ENCODE measurements around the gene FGD6.

DNA sequence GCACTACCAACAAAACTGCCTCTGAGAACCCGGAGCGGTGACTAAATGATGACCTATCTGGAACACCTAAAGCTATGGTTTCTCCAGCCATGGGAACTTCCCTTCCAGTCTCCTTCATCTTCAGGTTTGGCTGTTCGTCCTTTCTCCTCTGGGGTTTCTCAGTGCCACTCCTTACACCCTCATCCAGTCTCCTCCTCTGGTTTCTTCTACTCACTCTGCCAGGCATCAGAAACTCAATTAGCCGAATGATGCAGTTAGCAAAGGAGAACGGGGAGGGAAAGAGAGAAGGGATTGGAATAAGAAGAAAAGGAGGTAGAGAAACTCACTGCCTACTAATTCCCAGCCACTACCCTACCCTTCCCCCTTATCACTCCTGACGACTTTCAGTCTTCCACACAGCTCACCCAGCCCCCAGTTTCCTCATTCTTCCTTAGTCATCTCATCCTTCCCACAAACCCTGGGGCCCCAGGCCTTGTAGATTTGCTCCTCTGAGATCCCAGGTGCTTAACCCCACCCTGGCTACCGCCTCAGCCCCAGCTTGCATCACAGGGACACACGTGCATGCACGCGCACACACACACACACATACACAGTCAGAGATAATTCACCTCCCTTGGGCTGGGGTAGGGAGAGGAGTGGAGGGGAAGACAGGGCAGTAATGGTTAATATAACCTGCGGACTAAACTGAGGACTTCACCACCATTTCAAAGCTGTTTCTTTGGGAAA, 13.0 kb downstream of the FGD6 start:
- no peak for TF ChIP-seq EZH2 (IDR thresholded peaks at IDR 0.05; ENCODE audit: insufficient read depth, poor library complexity, severe bottlenecking)
- no peak for TF ChIP-seq EZH2phosphoT487 (IDR thresholded peaks at IDR 0.05; ENCODE audit: insufficient read depth, low read depth)
